Neural cell (in vitro differentiated cells): ENCODE data around the gene DUSP14. TPM values are rescaled to one million over a fixed set of nuclear protein-coding genes. Genes with fewer than 3 reads are reported as not detected.

Source experiments
- H2AFZ ChIP-seq: fragments of 200-600, 300-800 bp; sonication (generic), shearing (Covaris generic); 2 replicates; pipeline ENCODE4 v1.6.0; 2014; ENCODE audit warnings: low read depth, mild to moderate bottlenecking, antibody characterized with exemption, low read length, moderate library complexity
- H3F3A ChIP-seq: fragments of 200-600 bp; shearing (Covaris generic); 2 replicates; pipeline ENCODE4 v1.6.1; 2016; ENCODE audit warnings: mild to moderate bottlenecking, moderate library complexity, mixed read lengths, antibody characterized with exemption, low read length; ENCODE audit not compliant: insufficient read depth, poor library complexity, severe bottlenecking
- H3K27ac ChIP-seq: fragments of 200-600, 300-800 bp; sonication (generic), shearing (Covaris generic); 2 replicates; pipeline ENCODE4 v1.5.1; 2014; ENCODE audit warnings: mild to moderate bottlenecking, low read length, moderate library complexity
- H3K27me3 ChIP-seq: fragments of 300-800, 200-600 bp; sonication (generic), shearing (Covaris generic); 2 replicates; pipeline ENCODE4 v1.6.0; 2014; ENCODE audit warnings: mild to moderate bottlenecking, low read depth, low read length, moderate library complexity; ENCODE audit not compliant: insufficient read depth
- H3K36me3 ChIP-seq: fragments of 300-800, 200-600 bp; sonication (generic), shearing (Covaris generic); 2 replicates; pipeline ENCODE4 v1.5.1; 2014; ENCODE audit warnings: mild to moderate bottlenecking, antibody characterized with exemption, low read length, moderate library complexity; ENCODE audit not compliant: insufficient read depth
- H3K4me2 ChIP-seq: fragments of 300-800, 200-600 bp; sonication (generic), shearing (Covaris generic); 2 replicates; pipeline ENCODE4 v1.6.0; 2014; ENCODE audit warnings: mild to moderate bottlenecking, low read length
- H3K4me3 ChIP-seq: fragments of 300-800, 200-600 bp; sonication (generic), shearing (Covaris generic); 2 replicates; pipeline ENCODE4 v1.5.1; 2014; ENCODE audit warnings: mild to moderate bottlenecking, low read length, moderate library complexity
- H3K79me2 ChIP-seq: fragments of 200-600 bp; shearing (Covaris generic); replicated peaks from 2 replicates; pipeline ENCODE4 v1.6.0; 2014; ENCODE audit warnings: mild to moderate bottlenecking, low read length, moderate library complexity; ENCODE audit not compliant: insufficient read depth
- H3K9ac ChIP-seq: fragments of 300-800, 200-600 bp; sonication (generic), shearing (Covaris generic); 2 replicates; pipeline ENCODE4 v1.6.1; 2016; ENCODE audit warnings: mild to moderate bottlenecking, low read length, mixed read lengths
- H3K9me2 ChIP-seq: fragments of 200-600 bp; shearing (Covaris generic); 2 replicates; pipeline ENCODE4 v1.6.1; 2016; ENCODE audit warnings: mild to moderate bottlenecking, low read length, mixed read lengths; ENCODE audit not compliant: insufficient read depth
- H3K9me3 ChIP-seq: fragments of 200-600, 300-800 bp; sonication (generic), shearing (Covaris generic); 2 replicates; pipeline ENCODE4 v1.6.1; 2016; ENCODE audit warnings: mild to moderate bottlenecking, mixed run types, low read length, moderate library complexity, mixed read lengths
- H4K20me1 ChIP-seq: fragments of 200-600 bp; shearing (Covaris generic); 2 replicates; pipeline ENCODE4 v1.6.1; 2016; ENCODE audit warnings: mild to moderate bottlenecking, mixed run types; ENCODE audit not compliant: insufficient read depth
- CTCF ChIP-seq: fragments of 450-650 bp; IDR thresholded peaks from 2 replicates; pipeline ENCODE4 v1.5.1; 2014; ENCODE audit warnings: antibody characterized with exemption, mild to moderate bottlenecking, moderate library complexity; ENCODE audit not compliant: poor library complexity, severe bottlenecking
- EP300 ChIP-seq: fragments of 450-650 bp; conservative IDR thresholded peaks from 2 replicates; pipeline ENCODE4 v1.6.1; 2014; ENCODE audit warnings: antibody characterized with exemption, mild to moderate bottlenecking, moderate library complexity; ENCODE audit not compliant: poor library complexity, severe bottlenecking
- EZH2 ChIP-seq: fragments of 200-600, 300-800 bp; shearing (Covaris generic), sonication (generic); IDR thresholded peaks from 2 replicates; pipeline ENCODE4 v1.6.1; 2014; ENCODE audit warnings: antibody characterized with exemption, low read length, borderline replicate concordance, mild to moderate bottlenecking; ENCODE audit not compliant: insufficient read depth, poor library complexity, severe bottlenecking
- MXI1 ChIP-seq: fragments of 450-650 bp; conservative IDR thresholded peaks from 2 replicates; pipeline ENCODE4 v1.6.1; 2014; ENCODE audit warnings: antibody characterized with exemption, mild to moderate bottlenecking; ENCODE audit not compliant: poor library complexity, severe bottlenecking
- POLR2AphosphoS5 ChIP-seq: IDR thresholded peaks from 2 replicates; pipeline ENCODE4 v1.6.1; 2012
- RAD21 ChIP-seq: fragments of 450-650 bp; conservative IDR thresholded peaks from 2 replicates; pipeline ENCODE4 v1.6.1; 2014; ENCODE audit warnings: antibody characterized with exemption, mild to moderate bottlenecking, moderate library complexity
- REST ChIP-seq: IDR thresholded peaks from 2 replicates; pipeline ENCODE4 v1.6.1; 2012; ENCODE audit warnings: borderline replicate concordance
- SMC3 ChIP-seq: fragments of 450-650 bp; conservative IDR thresholded peaks from 2 replicates; pipeline ENCODE4 v1.6.1; 2014; ENCODE audit warnings: antibody characterized with exemption, mild to moderate bottlenecking, moderate library complexity; ENCODE audit not compliant: poor library complexity
- TAF1 ChIP-seq: IDR thresholded peaks from 2 replicates; pipeline ENCODE4 v1.6.1; 2012; ENCODE audit warnings: low read depth
- polyA plus RNA-seq: library from polyadenylated mRNA; depleted of rRNA; stranded (reverse); fragments of >200 nt; gene quantifications from 2 replicates; pipeline ENCODE4 v1.2.3, GENCODE V29; 2014

Gene DUSP14
- polyA plus RNA-seq, 1 donor from 2014 or later: 19.7 TPM

- no peaks in the 10 kb centered on the region for H3K9me2 ChIP-seq
- no peaks in the 10 kb centered on the region for H4K20me1 ChIP-seq
- TF ChIP-seq POLR2AphosphoS5 (no peak), CTCF (no peak), REST (no peak), RAD21 (no peak), EZH2 (no peak), TAF1 (no peak), EP300 (no peak)
- H3K9me3 ChIP-seq: no peaks in the 10 kb centered on the region
- H3K9ac ChIP-seq: no peak overlapping the region
- no peak overlapping the region for H3K4me2 ChIP-seq
- H3K4me3 ChIP-seq: no peak overlapping the region
- H3K79me2 ChIP-seq: peaks cover 17% of the 10 kb centered on the region
- H3K27me3 ChIP-seq: no peaks in the 10 kb centered on the region
- H2AFZ ChIP-seq: no peak overlapping the region
- peaks cover 18% of the 10 kb centered on the region for H3K36me3 ChIP-seq
- H3F3A ChIP-seq: no peaks in the 10 kb centered on the region
- H3K27ac ChIP-seq: no peak overlapping the region
Measured at GRCh38 chr17:37513711-37514110, 24.0 kb downstream of the DUSP14 start.

GRCh38 chr17:37516127-37516571 lies 26.5 kb downstream of the DUSP14 start:
- Histone ChIP-seq H3K9me2 (no peaks in the 10 kb centered on the region), H4K20me1 (no peaks in the 10 kb centered on the region), H3K4me3 (peak overlapping the region; percentile 54), H3K9ac (peak overlapping the region; percentile 45), H3F3A (no peaks in the 10 kb centered on the region), H3K36me3 (peaks cover 18% of the 10 kb centered on the region), H3K27ac (peak overlapping the region; percentile 83), H2AFZ (peak overlapping the region; percentile 4), H3K9me3 (no peaks in the 10 kb centered on the region), H3K4me2 (peak overlapping the region; percentile 76), H3K27me3 (no peaks in the 10 kb centered on the region), H3K79me2 (peaks cover 13% of the 10 kb centered on the region)
- TF ChIP-seq EP300 (peak; percentile 27), TAF1 (no peak), REST (peak; percentile 90), POLR2AphosphoS5 (peak; percentile 39), CTCF (peak; percentile 11), EZH2 (no peak), SMC3 (no peak), RAD21 (peak; percentile 24), MXI1 (peak; percentile 46)
